ENCODE measurements around the gene ZGPAT. TPM values are rescaled to one million over a fixed set of nuclear protein-coding genes. Genes with fewer than 3 reads are reported as not detected.

Gene ZGPAT
- total and polyA plus RNA-seq, 10 of the 15 experiments (the other 5 are each of a cell fraction or from before 2014, with no cell fraction given): 0.58 to 52.9 (median 18.0) TPM

GRCh38 chr20:63753381-63753780 is 45.5 kb downstream of the ZGPAT start:
- SMC1A ChIA-PET (ENCODE audit: uncharacterized antibody, unreplicated experiment): no interaction called here
- Histone ChIP-seq H3K9ac (ENCODE audit: control insufficient read depth, insufficient read depth, low read length) (no peak overlapping the region), H3K27me3 (replicated peaks in 1 of 2; ENCODE audit: control insufficient read depth in 2 of 2, insufficient read depth in 2 of 2, low read length in 1 of 2) (peaks cover 0 to 2% of the 10 kb centered on the region in 2 experiments; a peak in 1 of 4 replicates), H4K20me1 (ENCODE audit: control insufficient read depth, insufficient read depth) (no peaks in the 10 kb centered on the region), H3K79me2 (ENCODE audit: control insufficient read depth, insufficient read depth, low read length) (no peaks in the 10 kb centered on the region), H2AFZ (ENCODE audit: control insufficient read depth, low read depth, low read length) (no peak overlapping the region), H3K4me3 (no peak overlapping the region), H3K4me2 (ENCODE audit: control insufficient read depth, insufficient read depth) (no peak overlapping the region), H3K9me3 (replicated peaks; ENCODE audit: control insufficient read depth, insufficient read depth, low read length) (no peaks in the 10 kb centered on the region), H3K27ac (ENCODE audit: control insufficient read depth, insufficient read depth) (no peak overlapping the region), H3K36me3 (ENCODE audit: control insufficient read depth in 2 of 2, insufficient read depth in 2 of 2, low read length in 1 of 2) (no peaks in the 10 kb centered on the region), H3K4me1 (ENCODE audit: control insufficient read depth, insufficient read depth, low read length) (no peaks in the 10 kb centered on the region)
- POLR2A ChIA-PET: no interaction called here
- FAIRE-seq (no peak), ATAC-seq (no peak), DNase-seq (ENCODE audit: low read depth, low spot score) (no peak)
- in situ Hi-C loops (cut with MboI) (no loop called here), intact Hi-C loops (cut with micrococcal nuclease; ENCODE audit: unreplicated experiment) (no loop called here)
- RAD21 ChIA-PET (ENCODE audit: unreplicated experiment): no interaction called here
- CTCF ChIA-PET: interaction anchor here (0.5 kb wide), 1 partner anchor 26 kb away, joined by 3 read pairs; no protein-coding TSS in a partner anchor
- TF ChIP-seq ZNF592 (IDR thresholded peaks at IDR 0.05) (no peak), RAD51 (IDR thresholded peaks at IDR 0.05) (no peak), TCF7 (IDR thresholded peaks at IDR 0.05; ENCODE audit: borderline replicate concordance) (no peak), KDM1A (IDR thresholded peaks at IDR 0.05; ENCODE audit: borderline replicate concordance) (no peak), ZBTB40 (IDR thresholded peaks at IDR 0.05; ENCODE audit: borderline replicate concordance) (no peak), NFYA (IDR thresholded peaks at IDR 0.05; ENCODE audit: borderline replicate concordance, low read depth, low read length) (no peak), MTA2 (IDR thresholded peaks at IDR 0.05; ENCODE audit: low read depth) (no peak), POLR2AphosphoS5 (IDR thresholded peaks at IDR 0.05; ENCODE audit: low read length) (no peak), FOXM1 (IDR thresholded peaks at IDR 0.05; ENCODE audit: low read depth, low read length) (no peak), HCFC1 (IDR thresholded peaks at IDR 0.05; ENCODE audit: low read length) (no peak), ATF7 (IDR thresholded peaks at IDR 0.05; ENCODE audit: low read depth) (no peak), IRF3 (IDR thresholded peaks at IDR 0.05) (no peak), ZNF217 (IDR thresholded peaks at IDR 0.05) (no peak), SUZ12 (IDR thresholded peaks at IDR 0.05; ENCODE audit: unreplicated experiment) (no peak), ZNF384 (IDR thresholded peaks at IDR 0.05; ENCODE audit: borderline replicate concordance, low read depth, low read length) (no peak)
- WGBS (ENCODE audit: insufficient coverage, insufficient replicate concordance, low lambda C conversion rate, missing lambda C conversion rate): 76% methylated on average over 13 of the region's 13 CpGs
- no TSS peak for BruUV-seq (replicated peaks)

Measured in GM12878 (cell line).